Neutrophil (primary cell): ENCODE data around the gene DST.

Experiments
- H3K27ac ChIP-seq: fragments of 200-600 bp; sonication (generic); 2 replicates; pipeline ENCODE4 v1.5.1; 2016; ENCODE audit warnings: mild to moderate bottlenecking, moderate library complexity
- H3K27me3 ChIP-seq: fragments of 200-600 bp; sonication (generic); 2 replicates; pipeline ENCODE4 v1.6.0; 2016; ENCODE audit warnings: mild to moderate bottlenecking
- H3K36me3 ChIP-seq: fragments of 200-600 bp; sonication (generic); 2 replicates; pipeline ENCODE4 v1.5.1; 2017
- H3K4me1 ChIP-seq, 2 experiments: fragments of 200-600 bp in 1 of 2; sonication (generic) in 1 of 2; 1 replicate in 1 of 2; 2 replicates in 1 of 2; pipeline versions ENCODE4 v1.5.1 to v1.6.1; 2013 to 2016; ENCODE audit warnings: low read depth in 1 of 2, low read length in 1 of 2, mild to moderate bottlenecking in 1 of 2, moderate library complexity in 1 of 2; ENCODE audit not compliant: control insufficient read depth in 1 of 2, insufficient read depth in 1 of 2
- H3K4me3 ChIP-seq, 2 experiments: fragments of 200-600 bp in 1 of 2; sonication (generic) in 1 of 2; 1 replicate in 1 of 2; 2 replicates in 1 of 2; pipeline ENCODE4 v1.5.1; 2013 to 2016; ENCODE audit warnings: low read depth in 1 of 2, low read length in 1 of 2, mild to moderate bottlenecking in 1 of 2, moderate library complexity in 1 of 2
- H3K9me3 ChIP-seq: fragments of 200-600 bp; sonication (generic); 2 replicates; pipeline ENCODE4 v1.5.1; 2016
- CTCF ChIP-seq: fragments of 200-600 bp; sonication (generic); IDR thresholded peaks from 2 replicates; pipeline ENCODE4 v1.5.1; 2016; ENCODE audit warnings: antibody characterized with exemption

The DST gene

GRCh38 chr6:56514395-56514794, 128.3 kb downstream of the DST start:
- no peak overlapping the region for H3K27ac ChIP-seq
- no peak overlapping the region for H3K4me3 ChIP-seq
- H3K9me3 ChIP-seq, result no peaks in the 10 kb centered on the region
- no peaks in the 10 kb centered on the region for H3K4me1 ChIP-seq
- no peaks in the 10 kb centered on the region for H3K36me3 ChIP-seq
- H3K27me3 ChIP-seq, result no peaks in the 10 kb centered on the region
- no peak for TF ChIP-seq CTCF

GRCh38 chr6:56513631-56514030, 129.1 kb downstream of the DST start:
- Histone ChIP-seq H3K9me3 (no peaks in the 10 kb centered on the region), H3K4me1 (no peaks in the 10 kb centered on the region), H3K4me3 (no peak overlapping the region), H3K27me3 (no peaks in the 10 kb centered on the region), H3K36me3 (no peaks in the 10 kb centered on the region), H3K27ac (no peak overlapping the region)
- no peak for TF ChIP-seq CTCF

GRCh38 chr6:56511591-56511990, 131.1 kb downstream of the DST start:
- TF ChIP-seq CTCF, result no peak
- Histone ChIP-seq H3K27me3 (no peaks in the 10 kb centered on the region), H3K4me1 (no peaks in the 10 kb centered on the region), H3K4me3 (no peak overlapping the region), H3K27ac (no peak overlapping the region), H3K9me3 (no peaks in the 10 kb centered on the region), H3K36me3 (no peaks in the 10 kb centered on the region)

- Histone ChIP-seq H3K4me1 (no peaks in the 10 kb centered on the region), H3K27me3 (no peaks in the 10 kb centered on the region), H3K9me3 (no peaks in the 10 kb centered on the region), H3K27ac (no peak overlapping the region), H3K36me3 (no peaks in the 10 kb centered on the region), H3K4me3 (no peak overlapping the region)
- no peak for TF ChIP-seq CTCF
Observed at GRCh38 chr6:56510984-56511531, 131.6 kb downstream of the DST start.

GRCh38 chr6:56509031-56509430, 133.7 kb downstream of the DST start:
- Histone ChIP-seq H3K4me3 (no peak overlapping the region), H3K27ac (no peak overlapping the region), H3K27me3 (no peaks in the 10 kb centered on the region), H3K9me3 (no peaks in the 10 kb centered on the region), H3K4me1 (no peaks in the 10 kb centered on the region), H3K36me3 (no peaks in the 10 kb centered on the region)
- no peak for TF ChIP-seq CTCF

- TF ChIP-seq CTCF, result no peak
- H3K4me1 ChIP-seq, result no peaks in the 10 kb centered on the region
- no peak overlapping the region for H3K4me3 ChIP-seq
- no peaks in the 10 kb centered on the region for H3K36me3 ChIP-seq
- H3K27me3 ChIP-seq, result no peaks in the 10 kb centered on the region
- H3K27ac ChIP-seq, result no peak overlapping the region
- H3K9me3 ChIP-seq, result no peaks in the 10 kb centered on the region
Observed at GRCh38 chr6:56507517-56507916, 135.2 kb downstream of the DST start.
